AG08396 (cell line): Measurements from ENCODE around the gene NUTM1.
A peak's percentile ranks its signal among the peaks of the same experiment; 100 is the strongest.

Experiments
- DNase-seq: peaks from one replicate; pipeline ENCODE4 v3.0.0; 2012; ENCODE audit warnings: low spot score, mixed read lengths

NUTM1 gene, protein sequence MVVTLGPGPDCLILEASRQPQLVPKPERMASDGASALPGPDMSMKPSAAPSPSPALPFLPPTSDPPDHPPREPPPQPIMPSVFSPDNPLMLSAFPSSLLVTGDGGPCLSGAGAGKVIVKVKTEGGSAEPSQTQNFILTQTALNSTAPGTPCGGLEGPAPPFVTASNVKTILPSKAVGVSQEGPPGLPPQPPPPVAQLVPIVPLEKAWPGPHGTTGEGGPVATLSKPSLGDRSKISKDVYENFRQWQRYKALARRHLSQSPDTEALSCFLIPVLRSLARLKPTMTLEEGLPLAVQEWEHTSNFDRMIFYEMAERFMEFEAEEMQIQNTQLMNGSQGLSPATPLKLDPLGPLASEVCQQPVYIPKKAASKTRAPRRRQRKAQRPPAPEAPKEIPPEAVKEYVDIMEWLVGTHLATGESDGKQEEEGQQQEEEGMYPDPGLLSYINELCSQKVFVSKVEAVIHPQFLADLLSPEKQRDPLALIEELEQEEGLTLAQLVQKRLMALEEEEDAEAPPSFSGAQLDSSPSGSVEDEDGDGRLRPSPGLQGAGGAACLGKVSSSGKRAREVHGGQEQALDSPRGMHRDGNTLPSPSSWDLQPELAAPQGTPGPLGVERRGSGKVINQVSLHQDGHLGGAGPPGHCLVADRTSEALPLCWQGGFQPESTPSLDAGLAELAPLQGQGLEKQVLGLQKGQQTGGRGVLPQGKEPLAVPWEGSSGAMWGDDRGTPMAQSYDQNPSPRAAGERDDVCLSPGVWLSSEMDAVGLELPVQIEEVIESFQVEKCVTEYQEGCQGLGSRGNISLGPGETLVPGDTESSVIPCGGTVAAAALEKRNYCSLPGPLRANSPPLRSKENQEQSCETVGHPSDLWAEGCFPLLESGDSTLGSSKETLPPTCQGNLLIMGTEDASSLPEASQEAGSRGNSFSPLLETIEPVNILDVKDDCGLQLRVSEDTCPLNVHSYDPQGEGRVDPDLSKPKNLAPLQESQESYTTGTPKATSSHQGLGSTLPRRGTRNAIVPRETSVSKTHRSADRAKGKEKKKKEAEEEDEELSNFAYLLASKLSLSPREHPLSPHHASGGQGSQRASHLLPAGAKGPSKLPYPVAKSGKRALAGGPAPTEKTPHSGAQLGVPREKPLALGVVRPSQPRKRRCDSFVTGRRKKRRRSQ

DNA sequence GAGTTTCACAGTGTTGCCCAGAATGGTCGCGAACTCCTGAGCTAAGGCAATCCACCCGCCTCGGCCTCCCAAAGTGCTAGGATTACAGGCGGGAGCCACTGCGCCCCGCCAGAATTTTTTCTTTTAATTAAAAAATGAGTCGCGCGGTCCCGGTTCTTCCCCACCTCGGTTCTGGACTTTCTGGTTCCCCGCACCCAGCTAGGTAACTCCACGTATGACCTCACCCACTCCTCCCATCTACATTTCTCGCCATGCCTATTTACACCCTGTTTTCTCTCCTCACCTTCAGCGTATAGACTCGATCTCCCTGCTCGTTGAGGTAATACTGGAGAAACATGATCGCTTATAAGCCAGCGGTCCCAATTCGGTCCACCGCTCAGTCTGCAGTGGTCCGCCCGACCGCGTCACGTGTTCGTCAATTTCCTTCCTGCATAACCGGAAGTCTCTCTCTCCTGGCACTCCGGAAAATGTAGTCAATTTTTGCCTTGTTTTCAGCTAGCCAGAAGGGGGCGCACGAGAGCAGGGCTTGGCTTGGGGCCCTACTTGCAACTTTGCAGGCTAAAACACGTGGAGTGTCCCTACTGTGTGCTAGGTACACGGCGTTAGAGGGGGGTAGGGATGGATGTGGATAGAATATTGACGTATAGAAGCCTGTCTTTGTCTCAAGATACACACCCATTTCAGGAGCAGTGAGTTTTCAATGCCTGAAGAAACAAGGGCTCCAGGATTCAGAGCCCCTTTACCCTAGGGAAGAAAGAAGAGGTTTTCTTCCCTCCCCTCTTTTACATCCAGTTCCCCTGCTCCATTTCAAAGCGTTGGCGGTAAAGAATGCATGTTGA is at the start of gene NUTM1, which contains the start of gene NOP10:
Gene NUTM1 (plus strand): TSS at position 579 of the 839 bp plus-strand sequence. CDS start 382 bp downstream, outside the sequence.
Gene NOP10 (minus strand): TSS at position 400 of the 839 bp plus-strand sequence. CDS start 63 bp downstream, at position 337.
- DNase-seq, result peak; percentile 84

DNA sequence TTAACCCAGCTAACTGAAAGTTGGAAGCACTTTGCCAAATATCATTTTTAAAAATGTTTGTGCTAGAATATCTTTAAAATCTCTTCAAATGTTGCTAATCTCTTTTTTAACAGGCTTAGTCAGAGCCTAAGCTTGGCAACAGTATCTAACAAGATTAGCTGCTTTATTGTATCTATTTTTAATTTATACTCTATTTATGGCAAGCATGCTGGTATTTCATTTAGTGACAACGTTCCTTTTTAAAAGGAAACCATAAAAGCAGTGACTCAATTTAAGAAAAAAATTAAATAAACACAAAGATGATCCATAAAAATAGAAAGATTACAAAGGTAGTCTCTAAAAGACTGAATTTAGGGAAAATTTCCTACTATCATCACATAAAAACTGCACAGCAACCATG is 46.1 kb upstream of the NUTM1 start:
- DNase-seq, result no peak

DNA sequence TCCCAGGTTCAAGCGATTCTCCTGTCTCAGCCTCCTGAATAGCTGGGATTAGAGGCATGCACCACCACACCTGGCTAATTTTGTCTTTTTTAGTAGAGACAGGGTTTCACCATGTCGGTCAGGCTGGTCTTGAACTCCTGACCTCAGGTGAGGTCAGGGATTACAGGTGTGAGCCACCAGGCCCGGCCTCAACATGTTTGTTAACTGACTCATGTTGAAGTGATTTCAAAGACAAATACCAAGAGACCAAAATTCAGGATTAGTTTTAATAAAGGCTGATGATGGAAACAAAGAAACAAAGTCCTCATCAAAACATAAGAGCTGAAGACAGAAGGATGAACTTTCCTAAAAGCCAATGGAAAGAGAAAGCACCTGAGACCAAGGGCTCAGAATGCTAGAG is 42.1 kb upstream of the NUTM1 start:
- no peak for DNase-seq

DNA sequence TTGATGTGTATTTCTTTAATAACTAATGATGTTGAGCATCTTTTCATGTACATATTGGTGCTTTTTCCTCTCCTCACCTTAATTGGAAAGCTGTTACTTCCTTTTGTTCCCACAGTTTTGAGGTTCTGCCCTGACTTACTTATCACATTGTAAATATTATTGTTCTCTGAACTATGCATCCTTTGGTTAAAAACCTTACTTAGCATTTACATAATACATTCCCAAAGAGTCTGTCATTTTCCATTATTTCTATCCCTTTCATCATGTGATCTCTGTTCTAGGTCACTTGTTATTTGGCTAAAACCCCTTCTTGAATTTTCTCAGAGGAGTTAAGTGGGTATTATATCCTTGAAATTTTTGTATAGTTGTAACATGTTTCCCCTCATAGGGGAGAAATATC is 38.5 kb upstream of the NUTM1 start:
- peak; percentile 25 for DNase-seq

DNA sequence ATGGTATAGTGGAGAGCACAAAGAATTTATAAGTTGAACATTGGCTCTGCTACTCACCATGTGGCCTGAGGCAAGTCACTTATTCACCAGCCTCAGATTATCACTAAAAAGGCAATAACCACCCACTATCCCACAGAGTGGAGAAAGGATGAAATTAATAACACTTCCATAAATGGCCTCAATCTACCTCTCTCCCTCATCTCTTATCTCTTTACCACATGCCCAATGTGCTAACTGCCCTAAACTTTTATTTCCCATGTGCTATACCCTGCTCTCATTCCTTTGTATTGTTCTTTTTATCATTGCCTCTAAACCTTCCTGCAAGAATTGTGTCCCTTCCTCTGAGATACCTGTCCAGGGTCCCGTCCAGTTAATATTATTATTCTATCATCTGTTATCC is 31.6 kb upstream of the NUTM1 start:
- no peak for DNase-seq

DNA sequence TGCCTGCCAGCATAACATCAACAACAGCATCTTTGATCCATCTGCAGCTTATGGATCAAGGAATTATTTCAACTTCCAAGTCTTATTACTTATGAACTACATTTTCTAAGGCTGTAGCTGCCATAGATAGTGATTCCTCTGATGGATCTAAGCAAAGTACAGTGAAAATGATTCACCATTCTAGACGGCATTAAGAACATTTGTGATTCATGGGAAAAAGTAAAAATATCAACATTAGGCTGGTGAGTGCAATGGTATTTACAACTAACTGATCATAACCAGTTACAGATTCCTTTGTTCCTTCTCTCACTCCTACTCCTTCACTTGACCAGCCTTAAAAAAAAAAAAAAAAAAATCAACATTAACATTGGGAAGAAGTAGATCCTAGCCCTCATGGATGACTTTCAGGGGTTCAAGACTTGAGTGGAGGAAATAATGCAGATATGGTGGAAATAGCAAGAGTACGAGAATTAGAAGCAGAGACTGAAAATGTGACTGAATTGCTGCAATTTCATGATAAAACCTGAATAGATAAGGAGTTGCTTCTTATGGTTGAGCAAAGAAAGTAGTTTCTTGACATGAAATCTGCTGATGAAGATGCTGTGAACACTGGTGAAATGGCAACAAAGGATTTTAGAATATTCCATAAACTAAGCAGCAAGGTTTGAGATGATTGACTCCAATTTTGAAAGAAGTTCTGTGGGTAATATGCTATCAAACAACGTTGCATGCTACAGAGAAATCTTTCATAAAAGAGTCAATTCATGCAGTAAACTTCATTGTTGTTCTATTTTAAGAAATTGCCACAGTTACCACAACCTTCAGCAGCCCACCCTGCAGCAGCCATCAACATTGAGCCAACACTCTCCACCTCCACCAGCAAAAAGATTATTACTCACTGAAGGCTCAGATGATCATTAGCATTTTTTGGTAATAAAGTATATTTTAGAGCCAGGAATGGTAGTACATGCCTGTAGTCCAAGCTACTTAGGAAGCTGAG is 28.3 kb upstream of the NUTM1 start:
- DNase-seq, result no peak

DNA sequence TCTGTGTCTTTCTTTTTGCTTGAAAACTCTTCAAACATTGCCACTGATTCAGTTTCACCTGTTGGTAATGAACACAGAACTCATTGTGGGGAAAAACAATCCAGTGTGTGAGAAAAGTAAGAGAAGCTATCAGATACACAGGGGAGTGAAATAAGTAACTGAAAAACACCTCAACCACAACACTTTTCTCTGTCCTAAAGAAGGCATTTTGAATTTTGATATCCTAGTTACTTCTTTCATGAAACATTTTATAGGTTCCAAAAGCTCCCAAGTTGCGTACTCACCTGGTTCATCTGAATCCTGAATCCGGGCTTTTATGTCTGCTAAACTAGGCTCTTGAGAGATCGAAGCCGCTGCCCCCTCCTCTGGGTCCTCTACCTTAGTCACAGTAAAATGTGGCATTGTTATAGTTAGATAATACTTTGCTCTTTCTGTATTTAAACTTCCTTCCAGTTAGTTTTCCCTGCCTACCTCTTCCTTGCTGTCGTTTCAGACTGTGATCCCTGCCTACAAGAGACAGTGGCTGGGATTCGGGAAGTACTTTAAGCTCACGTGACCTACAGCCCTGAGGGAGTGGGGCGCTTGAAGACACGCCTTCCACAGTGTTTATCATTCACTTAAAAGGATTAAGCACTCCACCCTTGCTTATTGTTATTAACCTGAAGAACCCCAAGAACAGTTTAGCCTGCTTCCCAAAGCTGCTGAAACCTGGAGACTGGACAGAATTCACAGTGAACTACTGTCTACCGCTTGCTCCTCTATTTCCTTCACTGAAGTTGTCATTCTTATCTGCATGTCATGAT is 24.6 kb upstream of the NUTM1 start:
- DNase-seq, result peak; percentile 64

DNA sequence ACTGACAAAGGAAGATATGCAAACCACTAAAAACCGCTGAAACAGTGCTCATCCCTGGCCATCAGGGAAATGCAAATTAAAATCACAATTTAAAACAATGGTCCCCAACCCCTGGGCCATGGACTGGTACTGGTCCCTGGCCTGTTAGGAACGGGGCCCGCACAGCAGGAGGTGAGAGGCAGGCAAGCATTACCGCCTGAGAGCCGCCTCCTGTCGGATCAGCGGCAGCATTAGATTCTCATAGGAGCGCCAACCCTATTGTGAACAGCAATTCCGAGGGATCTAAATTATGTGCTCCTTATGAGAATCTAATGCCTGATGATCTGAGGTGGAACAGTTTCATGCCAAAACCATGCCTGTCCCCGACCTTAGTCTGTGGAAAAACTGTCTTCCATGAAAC is 19.9 kb upstream of the NUTM1 start:
- no peak for DNase-seq

DNA sequence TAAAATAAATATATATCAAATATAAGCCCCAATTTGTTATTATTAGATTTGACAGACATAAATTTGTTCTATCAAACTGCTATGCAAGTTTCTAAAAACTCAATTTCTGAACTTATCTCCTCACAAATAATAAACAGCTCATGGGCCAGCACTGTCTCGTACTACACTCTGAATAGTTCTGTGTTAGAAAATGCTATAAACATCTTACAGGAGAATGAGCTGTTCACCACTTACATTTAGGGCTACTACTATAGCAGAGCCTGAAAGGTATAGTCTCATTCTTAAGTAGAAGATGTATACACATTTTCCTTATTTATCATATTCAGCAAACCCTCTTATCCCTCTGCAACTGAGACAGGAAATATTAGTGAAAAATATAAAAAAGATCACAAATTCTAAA is 18.2 kb upstream of the NUTM1 start:
- no peak for DNase-seq

DNA sequence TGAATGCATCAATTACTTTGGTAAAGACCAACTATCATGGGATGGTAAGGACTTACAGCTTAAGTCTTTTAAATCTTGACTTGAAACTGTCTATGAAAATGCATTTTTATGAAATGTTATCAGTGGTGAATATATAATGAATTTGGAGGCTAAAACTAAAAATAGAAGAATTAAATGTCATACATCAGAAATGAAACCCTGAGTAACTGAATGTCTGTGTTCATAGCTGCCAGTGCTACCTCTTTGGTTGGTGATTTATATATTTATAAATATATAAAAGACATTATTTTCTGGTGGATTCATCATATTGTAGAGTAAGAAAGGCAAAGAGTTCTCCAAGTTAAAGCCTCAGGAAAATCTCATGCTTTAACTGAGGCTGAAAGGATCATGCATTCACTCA is 17.7 kb upstream of the NUTM1 start:
- no peak for DNase-seq

DNA sequence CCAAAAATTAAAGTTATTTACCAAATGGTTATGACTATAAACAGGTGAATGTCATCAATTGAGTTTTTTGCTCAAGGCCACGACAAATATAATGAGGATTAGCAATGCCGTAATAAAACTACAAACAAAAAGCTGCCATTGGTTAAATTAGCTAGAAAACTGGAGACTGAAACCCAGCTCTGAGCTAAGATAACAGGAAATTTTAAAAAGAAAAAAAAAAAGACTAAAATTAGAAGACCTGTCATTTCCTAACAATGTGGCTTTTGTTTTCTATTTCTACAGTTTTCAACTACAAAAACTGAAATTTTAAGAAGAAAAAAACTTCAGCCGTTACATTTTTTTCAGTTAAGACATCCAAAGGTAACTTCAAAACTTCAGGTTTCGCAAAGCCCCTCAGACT is 15.2 kb upstream of the NUTM1 start:
- DNase-seq, result no peak

DNA sequence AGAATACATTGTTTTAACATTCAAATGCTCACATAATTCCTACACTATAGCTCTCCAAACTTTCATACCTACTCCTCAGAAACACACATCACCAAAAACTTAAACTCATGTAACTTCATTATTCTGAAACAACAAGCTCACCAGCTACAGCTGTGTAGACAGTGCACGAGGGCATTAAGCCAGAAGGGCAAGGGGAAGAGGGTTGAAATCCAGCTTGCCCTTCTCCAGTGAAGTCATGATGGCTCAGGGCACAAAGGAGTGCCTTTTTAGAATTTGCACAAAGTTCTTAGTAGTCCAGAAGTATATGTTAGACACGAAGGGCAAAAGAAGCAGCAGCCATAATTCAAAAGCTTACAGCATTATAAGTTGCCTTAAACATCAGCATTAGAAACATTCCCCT is 14.1 kb upstream of the NUTM1 start:
- no peak for DNase-seq

DNA sequence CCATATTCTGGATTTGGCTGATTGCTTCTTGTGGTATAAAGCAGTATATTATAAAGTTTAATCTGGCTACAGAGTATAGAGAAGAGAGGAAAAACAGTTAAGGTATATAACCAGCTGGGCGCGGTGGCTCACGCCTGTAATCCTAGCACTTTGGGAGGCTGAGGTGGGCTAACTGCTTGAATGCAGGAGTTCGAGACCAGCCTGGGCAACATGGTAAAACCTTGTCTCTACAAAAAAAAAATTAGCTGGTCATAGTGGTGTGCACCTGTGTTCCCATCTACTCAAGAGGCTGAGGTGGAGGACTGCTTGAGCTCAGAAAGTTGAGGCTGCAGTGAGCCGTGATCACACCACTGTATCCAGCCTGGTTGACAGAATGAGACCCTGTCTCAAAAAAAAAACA is 12.8 kb upstream of the NUTM1 start:
- DNase-seq, result no peak

DNA sequence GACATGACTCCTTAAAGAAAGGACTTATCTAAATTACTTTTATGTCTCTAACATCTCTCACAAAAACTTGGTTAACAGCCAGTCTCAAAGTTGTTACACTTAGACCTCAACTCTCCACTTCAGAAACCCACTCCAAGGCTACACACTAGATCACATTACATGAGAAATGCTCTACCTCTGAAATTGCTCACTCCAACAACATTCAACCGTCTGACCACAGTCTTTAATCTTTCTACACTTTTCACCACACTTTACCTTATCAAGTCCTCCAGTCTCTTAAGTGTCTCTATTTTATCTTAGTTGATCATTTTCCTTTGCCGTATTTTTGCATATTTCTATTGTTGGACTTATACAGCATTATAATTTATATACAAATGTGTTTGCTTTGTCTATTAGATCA is 11.3 kb upstream of the NUTM1 start:
- DNase-seq, result no peak

DNA sequence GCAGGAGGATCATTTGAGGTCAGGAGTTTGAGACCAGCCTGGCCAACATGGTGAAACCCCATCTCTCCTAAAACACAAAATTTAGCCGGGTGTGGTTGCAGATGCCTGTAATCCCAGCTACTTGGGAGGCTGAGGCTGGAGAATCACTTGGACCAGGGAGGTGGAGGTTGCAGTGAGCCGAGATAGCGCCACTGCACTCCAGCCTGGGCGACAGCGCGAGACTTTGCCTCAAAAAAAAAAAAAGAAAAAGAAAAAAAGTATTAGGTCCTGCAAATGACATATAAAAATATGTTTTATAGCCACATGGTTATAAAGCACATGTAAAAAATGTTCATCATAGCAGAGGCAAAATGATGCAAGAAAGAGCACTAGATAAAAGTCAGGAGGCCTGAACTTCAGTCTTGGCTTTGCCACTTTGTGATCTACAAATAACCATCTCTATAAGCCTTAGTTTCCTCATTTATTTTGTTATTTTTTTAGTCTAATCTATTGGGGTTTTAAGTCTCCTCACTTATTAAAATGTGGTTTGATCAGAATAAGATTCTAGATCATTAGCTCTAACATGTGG is 10.5 kb upstream of the NUTM1 start:
- DNase-seq, result no peak

DNA sequence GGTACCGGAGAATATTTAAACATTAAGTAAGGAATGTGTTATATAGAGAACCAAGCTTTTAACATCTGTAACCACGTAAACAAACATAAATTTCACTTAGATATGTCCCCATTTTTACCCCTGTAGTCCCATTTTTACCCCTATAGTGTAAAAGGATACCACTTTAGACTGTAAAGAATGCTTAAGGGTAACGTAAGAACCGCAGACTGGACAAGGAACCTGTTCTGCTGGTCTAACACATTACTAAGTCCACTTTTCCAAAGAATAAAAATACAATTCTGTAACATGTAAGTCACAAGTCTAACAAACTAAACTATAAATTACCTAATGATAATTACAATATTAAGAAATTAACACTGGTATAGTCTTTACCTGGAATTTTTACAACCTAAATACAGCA is 8.4 kb upstream of the NUTM1 start:
- no peak for DNase-seq

DNA sequence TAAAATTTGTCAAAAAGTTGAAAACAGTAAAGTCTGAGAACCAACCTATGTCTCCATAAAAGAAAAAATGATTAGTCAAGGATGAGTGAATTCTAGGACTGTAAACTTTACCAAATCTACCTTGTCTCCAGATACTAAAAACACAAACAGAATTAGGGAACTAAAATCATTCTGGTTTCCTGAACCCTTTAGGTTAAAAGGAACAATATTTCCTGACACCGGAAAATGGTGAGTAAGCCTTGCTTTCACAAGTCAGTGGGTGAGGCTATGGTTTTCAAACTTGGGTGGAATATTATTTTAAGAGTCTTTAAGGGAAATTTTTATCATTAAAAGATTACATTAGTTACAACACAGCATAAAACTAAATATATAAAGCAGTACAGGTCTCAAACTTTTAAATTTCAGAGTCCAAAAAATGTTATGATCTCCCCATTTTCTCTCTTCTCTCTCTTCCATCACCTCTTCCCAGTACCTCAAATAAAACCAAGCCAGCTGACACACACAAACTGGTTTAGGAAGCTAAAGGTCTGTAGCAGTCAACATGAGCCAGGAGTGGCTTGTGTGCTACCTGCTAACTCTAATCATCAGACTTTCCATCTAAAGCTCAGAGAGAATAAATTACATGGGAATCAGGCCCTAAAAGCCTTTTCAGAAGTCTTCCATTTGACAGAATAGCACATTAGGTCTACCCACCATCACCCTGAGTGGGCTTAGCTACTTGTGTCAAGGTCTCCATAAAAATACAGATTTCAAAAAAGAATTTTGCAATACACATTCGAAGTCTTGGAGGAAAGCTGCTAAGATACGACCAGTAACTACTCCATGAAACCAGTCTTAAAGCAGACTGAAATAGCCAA is 7.7 kb upstream of the NUTM1 start:
- no peak for DNase-seq
